GM18520 (cell line): ENCODE data around the gene TPSG1.

ENCODE experiments used
- ATAC-seq: cut with Tn5 transposase; IDR thresholded peaks from one replicate; pipeline ENCODE4 v1.9.1; 2021; ENCODE audit not compliant: unreplicated experiment

The TPSG1 gene

GRCh38 chr16:1181404-1182315, 43.4 kb downstream of the TPSG1 start:
- no peak for ATAC-seq

- no peak for ATAC-seq
These were observed 44.3 kb downstream of the TPSG1 start for GRCh38 chr16:1180549-1181403.

GRCh38 chr16:1178295-1178910, 46.7 kb downstream of the TPSG1 start:
- no peak for ATAC-seq

GRCh38 chr16:1177750-1178149, 47.3 kb downstream of the TPSG1 start:
- no peak for ATAC-seq

GRCh38 chr16:1177053-1177452, 48.0 kb downstream of the TPSG1 start:
- no peak for ATAC-seq

GRCh38 chr16:1176280-1176897, 48.7 kb downstream of the TPSG1 start:
- ATAC-seq = no peak

GRCh38 chr16:1175566-1176279, 49.3 kb downstream of the TPSG1 start:
- ATAC-seq = no peak

GRCh38 chr16:1174477-1175357, 50.4 kb downstream of the TPSG1 start:
- no peak for ATAC-seq

- no peak for ATAC-seq
These were observed 51.1 kb downstream of the TPSG1 start for GRCh38 chr16:1173788-1174451.

GRCh38 chr16:1172651-1173050, 52.4 kb downstream of the TPSG1 start:
- no peak for ATAC-seq

GRCh38 chr16:1171854-1172428, 53.1 kb downstream of the TPSG1 start:
- no peak for ATAC-seq
